ENCODE data around the gene FMNL2. TPM values are rescaled to one million over a fixed set of nuclear protein-coding genes. Genes with fewer than 3 reads are reported as not detected.
"Not testable (repeated sequence)": the region's sequence is repeated elsewhere in the genome, so short reads cannot be mapped to it uniquely, and the experiment has no call there.

The FMNL2 gene
- polyA plus RNA-seq (2012; ENCODE audit: insufficient read depth, insufficient read length), result 11.6 TPM

DNA sequence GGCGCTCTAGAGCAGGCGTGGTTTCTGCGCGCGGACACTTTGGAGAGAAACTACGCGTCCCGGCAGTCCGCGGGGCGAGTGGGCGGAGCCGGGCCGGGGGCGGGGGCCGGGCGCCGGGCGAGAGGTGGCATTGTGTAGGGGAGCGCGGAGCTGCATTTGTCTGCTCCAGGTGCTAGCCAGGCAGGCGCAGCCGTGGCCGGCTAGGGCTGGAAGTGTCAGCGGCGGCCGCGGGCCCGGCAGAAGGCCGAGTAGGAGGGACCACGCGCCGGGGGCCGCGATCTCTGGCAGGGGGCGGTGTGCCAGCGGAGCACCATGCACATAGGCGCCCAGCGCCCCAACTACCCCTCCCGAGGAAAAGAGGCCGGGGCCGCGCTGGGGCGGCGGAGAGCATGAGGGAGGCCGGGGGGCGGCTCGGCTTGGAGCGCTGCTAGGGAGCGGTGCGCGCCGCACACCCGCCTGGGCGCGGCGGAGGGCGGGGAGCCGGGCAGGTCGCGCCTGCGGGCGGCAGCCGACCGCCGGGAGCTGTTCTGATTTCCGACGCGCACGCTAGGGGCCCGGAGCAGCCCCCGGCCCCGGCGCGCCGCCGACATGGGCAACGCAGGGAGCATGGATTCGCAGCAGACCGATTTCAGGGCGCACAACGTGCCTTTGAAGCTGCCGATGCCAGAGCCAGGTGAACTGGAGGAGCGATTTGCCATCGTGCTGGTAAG is at the start of gene FMNL2:
FMNL2 (plus strand) TSS at position 159 of the 710 bp plus-strand sequence.
- DNase-seq (ENCODE audit: low read depth, low spot score), result no peak
- H3K4me3 ChIP-seq (ENCODE audit: low read length), result peak within 1 kb of the TSS; percentile 52

DNA sequence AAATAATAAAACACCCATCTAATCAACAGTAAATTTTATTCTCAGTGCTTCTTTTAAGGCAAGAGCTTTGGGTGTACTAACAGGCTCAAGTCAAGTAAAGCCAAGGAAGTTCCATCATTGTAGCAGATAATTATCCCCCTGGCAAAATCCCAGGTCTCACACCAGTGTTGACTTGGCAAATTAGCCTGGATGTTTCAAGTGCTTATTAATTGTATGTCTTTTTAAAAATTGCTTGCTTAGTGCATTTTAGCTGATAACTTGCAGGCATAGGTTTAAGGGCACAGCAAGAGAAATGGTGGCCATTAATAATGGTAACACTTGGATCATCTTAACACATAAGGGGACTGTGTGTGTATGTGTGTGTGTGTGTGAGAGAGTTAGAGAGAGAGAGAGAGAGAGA is 42.0 kb upstream of the FMNL2 start:
- no peak for DNase-seq (ENCODE audit: low read depth, low spot score)
- H3K4me3 ChIP-seq (ENCODE audit: low read length), result no peak overlapping the region

DNA sequence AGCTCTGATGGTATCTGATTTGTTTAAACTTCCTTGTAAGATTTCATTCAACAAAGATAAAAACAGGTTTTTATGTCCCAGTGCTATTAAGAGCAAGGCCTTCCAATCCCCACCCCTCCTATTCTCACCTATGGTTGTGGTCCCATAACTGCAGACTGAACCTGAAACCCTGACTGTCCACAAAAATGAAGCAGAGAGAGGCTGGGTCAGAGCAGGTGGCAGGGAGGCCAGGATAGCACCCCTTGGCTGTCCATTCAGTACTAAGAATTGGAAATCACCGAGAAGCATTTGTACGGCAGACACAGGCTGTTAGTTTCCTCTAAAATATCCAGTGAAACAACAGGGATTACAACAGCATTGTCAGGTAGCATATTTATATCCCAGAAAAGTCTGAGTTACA is 37.3 kb upstream of the FMNL2 start:
- H3K4me3 ChIP-seq (ENCODE audit: low read length), result no peak overlapping the region
- no peak for DNase-seq (ENCODE audit: low read depth, low spot score)

DNA sequence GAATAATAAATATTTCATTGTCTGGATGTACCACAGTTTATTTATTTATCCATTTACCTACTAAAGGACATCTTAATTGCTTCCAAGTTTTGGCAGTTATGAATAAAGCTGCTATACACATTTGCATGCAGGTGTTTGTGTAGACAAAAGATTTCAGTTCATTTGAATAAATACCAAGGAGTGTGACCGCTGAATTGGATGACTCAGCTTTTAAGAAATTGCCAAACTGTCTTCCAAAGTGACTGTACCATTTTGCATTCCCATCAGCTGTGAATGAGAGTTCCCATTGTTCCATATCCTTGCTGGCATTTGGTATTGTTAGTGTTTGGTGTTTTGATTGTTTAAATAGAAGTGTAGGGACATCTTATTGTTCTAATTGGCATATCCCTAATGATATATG is 36.2 kb upstream of the FMNL2 start:
- no peak overlapping the region for H3K4me3 ChIP-seq (ENCODE audit: low read length)
- no peak for DNase-seq (ENCODE audit: low read depth, low spot score)

DNA sequence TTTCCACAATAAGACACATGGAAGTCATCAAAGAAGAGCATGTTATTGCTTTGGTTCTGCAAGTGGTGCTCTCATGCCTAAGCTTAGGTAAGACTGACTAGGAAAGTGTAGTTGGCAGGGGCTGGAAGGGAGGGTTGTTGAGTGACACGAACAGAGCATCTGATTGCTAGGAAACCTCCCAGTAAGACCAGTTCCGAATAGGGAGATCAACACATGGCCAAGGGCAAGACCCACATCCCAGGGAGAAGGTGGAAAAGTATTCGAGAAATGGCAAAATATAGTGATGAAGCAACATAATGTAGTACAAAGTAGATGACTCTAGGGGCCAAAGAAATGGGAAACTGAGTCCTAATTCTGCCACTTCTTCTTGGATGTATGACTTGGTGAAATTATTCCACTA is 33.8 kb upstream of the FMNL2 start:
- no peak for DNase-seq (ENCODE audit: low read depth, low spot score)
- no peak overlapping the region for H3K4me3 ChIP-seq (ENCODE audit: low read length)

DNA sequence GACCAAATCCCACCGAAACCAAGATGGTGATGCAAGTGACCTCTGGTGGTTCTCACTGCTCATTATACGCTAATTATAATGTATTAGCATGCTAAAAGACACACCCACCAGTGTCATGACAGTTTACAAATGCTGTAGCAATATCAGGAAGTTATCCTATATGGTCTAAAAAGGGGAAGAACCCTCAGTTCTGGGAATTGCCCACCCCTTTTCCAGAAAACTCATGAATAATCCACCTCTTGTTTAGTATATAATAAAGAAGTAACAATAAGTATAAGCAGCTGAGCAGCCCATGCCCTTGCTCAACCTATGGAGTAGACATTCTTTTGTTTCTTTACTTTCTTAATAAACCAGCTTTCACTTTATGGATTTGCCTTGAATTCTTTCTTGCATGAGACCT is 31.0 kb upstream of the FMNL2 start:
- no peak overlapping the region for H3K4me3 ChIP-seq (ENCODE audit: low read length)
- no peak for DNase-seq (ENCODE audit: low read depth, low spot score)

DNA sequence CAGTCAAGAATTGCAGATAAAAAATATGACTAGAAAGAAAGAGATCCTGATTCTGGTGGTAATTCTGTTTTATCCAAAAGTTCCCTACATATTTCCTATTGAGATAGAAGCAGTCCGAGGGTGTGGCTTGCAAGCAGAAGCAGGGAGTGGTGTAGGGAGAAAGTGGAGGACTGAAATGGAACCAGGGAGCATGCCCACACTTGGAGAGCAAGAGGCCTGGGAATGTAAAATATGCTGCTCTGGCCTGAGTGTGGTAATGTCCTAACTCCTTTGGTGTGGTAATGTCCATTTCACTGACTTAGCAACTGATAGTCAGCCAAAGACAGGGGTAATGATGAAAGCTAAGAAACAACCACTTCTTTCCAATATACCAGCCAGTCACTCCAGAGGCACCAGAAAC is 30.1 kb upstream of the FMNL2 start:
- DNase-seq (ENCODE audit: low read depth, low spot score), result no peak
- H3K4me3 ChIP-seq (ENCODE audit: low read length), result no peak overlapping the region

DNA sequence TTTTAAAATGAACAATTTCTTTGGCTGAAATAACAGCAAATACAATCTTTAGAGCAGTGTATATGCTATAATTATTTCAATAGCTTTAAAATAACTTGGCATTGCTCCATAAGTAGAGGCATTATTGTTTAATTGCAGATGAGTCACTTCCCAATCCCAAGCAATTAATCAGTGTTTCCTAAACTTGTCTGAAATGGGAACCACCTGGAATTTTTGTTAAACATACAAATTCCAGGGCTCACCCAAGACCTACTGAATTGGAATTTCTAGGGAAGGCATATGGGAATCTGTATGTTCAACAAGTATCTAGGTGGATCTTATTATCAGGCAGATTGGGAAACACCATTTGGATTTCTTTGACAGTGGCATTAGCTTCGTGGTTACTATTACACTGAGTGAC is 27.1 kb upstream of the FMNL2 start:
- DNase-seq (ENCODE audit: low read depth, low spot score), result no peak
- no peak overlapping the region for H3K4me3 ChIP-seq (ENCODE audit: low read length)

DNA sequence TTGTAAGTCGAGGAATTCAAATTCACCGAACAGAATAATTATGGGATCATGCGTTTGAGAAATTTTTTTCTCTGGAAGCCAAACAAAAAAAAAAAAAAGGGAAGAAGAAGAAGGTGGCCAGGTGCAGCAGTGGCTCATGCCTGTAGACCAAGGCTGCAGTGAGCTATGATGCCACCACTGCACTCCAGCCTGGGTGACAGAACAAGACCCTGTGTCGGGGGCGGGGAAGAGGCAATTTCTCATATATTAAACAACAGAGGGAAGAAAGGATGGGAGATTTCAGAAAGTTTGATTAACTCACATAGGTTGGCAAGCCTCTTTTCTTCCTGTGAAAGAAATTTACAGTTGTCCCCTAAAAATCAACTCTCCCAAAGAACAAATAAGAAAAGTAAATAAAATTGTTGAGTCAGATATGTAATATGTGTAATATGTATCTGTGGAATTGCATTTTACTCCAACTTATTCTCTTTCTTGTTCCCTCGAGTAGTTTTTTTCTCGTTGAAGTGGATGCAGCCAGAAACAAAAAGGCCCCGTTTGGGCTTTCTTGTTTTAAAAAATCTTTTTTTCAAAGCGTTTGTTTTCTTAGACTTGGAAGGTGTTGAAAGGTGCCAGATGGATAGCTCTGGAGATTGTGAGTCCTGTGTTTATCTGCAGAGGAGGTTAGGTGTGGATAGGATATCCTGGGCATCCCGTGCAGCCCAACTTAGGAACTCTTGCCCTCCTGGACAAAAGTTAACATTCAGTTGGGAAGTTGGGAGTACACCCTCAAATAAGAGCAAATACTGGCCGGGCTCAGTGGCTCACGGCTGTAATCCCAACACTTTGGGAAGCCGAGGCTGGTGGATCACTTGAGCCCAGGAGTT is 25.4 kb upstream of the FMNL2 start:
- no peak for DNase-seq (ENCODE audit: low read depth, low spot score)
- no peak overlapping the region for H3K4me3 ChIP-seq (ENCODE audit: low read length)

DNA sequence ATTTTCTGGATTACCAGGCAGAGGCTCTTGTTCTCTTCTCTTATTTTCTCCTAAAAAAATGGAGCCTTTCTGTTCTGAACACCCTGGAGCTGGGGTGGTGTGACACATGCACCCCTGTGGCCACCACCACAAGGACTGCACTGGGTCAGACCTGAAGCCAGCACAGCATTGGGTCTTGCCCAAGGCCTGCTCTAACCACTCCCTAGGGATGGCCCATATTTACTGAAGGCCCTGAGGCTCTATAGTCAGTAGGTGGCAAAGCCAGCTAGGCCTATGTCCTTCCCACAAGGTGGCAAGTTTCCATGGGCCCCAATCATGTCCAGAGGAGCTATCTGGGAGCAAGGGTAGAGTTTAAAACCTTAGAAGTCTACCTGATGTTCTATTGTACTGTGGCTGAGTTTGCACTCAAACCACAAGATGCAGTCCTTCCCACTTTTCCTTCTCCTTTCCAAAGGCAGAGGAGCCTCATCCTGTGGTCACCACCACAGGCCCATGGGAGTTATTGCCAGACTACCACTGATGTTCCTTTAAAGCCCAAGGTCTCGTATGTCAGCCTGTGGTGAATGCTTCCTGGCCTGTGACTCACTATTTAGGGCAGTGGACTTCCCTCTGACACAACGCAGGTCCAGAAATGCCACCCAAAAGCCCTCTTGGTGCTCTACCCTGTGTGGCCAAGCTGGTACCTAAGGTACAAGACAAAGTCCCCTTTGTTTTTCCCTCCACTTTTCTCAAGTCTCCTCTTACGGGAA is 15.0 kb upstream of the FMNL2 start:
- DNase-seq (ENCODE audit: low read depth, low spot score), result no peak
- no peak overlapping the region for H3K4me3 ChIP-seq (ENCODE audit: low read length)

DNA sequence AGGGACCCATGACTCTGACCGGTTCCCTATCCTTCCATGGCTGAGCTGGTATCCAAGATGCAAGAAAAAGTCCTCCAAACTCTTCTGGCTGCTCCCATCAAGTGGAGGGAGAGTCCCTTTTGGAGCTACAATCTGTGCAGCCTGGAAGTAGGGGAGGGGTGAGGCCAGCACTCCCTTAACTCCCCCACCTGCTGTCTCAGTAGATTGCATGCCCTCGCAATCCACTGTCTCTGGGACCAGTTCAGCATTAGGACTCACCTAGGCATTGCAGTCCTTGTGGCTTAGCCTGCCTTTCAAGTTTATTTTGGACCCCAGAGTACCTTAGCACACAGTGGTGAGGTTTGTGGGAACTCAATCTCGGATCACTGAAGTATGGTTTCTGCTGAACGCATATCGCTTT is 14.2 kb upstream of the FMNL2 start:
- H3K4me3 ChIP-seq (ENCODE audit: low read length), result no peak overlapping the region
- no peak for DNase-seq (ENCODE audit: low read depth, low spot score)

DNA sequence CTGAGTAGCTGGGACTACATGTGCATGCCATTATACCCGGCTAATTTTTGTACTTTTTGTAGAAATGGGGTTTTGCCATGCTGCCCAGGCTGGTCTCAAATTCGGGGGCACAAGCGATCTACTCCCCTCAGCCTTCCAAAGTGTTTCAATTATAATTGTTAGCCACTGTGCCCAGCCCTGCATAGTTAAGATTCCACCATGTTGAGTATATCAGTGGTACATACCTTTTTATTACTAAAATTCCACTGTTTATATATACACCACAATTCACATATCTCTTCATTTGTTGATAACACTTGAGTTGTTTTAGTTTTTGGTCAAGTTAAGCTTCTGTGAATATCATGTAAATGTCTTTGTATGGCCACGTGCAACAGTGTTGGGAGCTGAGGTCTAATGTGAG is 12.8 kb upstream of the FMNL2 start:
- H3K4me3 ChIP-seq (ENCODE audit: low read length), result no peak overlapping the region
- no peak for DNase-seq (ENCODE audit: low read depth, low spot score)

DNA sequence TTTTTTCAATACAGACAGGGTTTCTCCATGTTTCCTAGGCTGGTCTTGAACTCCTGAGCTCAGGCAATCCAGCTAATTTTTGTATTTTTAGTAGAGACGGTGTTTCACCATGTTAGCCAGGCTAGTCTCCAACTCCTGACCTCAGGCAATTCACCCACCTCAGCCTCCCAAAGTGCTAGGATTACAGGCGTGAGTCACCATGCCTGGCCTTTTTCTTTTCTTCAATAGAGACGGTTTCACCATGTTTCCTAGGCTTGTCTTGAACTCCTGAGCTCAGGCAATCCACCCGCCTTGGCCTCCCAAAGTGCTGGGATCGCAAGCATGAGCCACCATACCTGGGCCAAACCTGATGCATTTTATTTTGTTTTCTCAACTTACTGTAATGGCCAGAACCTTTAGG is 9.8 kb upstream of the FMNL2 start:
- H3K4me3 ChIP-seq (ENCODE audit: low read length); DNase-seq (ENCODE audit: low read depth, low spot score): not testable (repeated sequence)

DNA sequence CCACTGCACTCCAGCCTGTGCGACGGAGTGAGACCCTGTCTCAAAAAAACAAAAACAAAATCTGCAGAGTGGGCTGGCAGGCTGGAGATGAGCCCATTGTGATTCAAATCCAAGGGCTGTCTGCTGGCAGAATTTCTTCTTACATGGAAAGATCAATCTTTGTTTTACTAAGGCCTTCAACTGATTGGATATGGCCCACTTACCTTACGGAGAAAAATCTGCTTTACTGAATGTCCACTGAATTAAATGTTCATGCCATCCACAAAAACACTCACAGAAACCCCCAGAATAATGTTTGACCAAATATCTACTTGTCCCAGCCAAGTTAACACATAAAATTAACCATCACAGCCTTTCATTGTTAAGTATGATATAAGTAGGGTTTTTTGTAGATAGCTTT is 8.3 kb upstream of the FMNL2 start:
- H3K4me3 ChIP-seq (ENCODE audit: low read length), result no peak overlapping the region
- no peak for DNase-seq (ENCODE audit: low read depth, low spot score)

DNA sequence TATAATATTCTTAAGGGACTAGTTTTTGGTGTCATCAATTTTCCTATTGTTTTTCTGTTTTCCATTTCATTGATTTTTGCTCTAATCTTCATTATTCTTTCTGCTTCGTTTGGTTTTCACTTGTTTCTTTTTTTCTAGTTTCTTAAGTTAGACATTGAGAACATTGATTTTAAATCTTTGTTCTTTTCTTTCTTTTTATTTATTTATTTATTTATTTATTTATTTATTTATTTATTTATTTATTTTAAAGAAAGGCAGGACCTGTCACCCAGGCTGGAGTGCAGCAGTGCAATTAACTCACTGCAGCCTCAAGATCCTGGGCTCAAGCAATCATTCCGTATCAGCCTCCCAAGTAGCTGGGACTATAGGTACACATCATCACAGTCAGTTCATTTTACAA is 7.0 kb upstream of the FMNL2 start:
- no peak for DNase-seq (ENCODE audit: low read depth, low spot score)
- no peak overlapping the region for H3K4me3 ChIP-seq (ENCODE audit: low read length)

DNA sequence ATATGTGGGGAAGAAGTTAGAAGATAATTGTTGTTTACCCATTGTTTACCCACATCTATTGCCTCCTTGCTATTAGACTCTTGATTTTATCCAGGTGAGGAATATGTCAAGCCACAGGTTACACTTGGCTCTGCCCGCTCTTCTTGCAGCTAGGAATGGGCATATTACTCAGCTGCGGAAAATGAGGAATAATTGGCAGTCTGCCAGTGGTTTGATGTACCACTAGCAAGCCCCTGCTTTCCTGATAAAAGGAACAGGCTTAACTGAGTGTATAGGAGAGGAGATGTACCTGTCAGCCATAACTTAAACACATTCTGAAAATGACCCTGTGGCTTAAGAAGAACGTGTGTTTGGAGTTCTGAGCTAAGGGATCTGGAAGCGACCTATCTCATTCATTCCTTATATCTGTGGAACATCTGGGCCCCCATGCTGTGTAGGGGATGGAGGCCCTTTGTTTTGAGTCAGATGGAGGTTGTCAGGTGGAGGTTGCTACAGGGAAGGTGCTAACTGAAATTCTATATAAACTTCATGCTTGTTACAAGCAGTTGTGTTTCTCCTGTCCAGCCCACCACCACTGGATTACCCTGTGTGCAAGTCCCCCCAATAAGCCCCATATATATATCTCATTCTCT is 4.6 kb upstream of the FMNL2 start:
- no peak for DNase-seq (ENCODE audit: low read depth, low spot score)
- H3K4me3 ChIP-seq (ENCODE audit: low read length), result no peak overlapping the region

DNA sequence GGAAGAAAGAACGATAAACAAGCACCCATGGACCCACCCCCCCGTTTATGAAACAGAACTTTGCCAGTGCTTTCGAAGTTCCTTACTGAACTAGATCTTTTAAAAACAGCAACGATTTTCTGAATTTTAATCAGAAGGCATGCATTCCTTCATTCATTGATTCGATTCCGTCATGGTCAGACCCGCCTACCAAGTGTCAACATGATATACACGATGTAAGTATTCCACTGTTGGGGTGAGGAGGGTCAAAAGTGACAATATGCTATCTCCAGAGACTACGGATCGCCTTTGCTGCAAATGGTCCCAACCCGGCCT is 316 bp upstream of the FMNL2 start:
- DNase-seq (ENCODE audit: low read depth, low spot score), result no peak
- H3K4me3 ChIP-seq (ENCODE audit: low read length), result peak overlapping the region; percentile 52

DNA sequence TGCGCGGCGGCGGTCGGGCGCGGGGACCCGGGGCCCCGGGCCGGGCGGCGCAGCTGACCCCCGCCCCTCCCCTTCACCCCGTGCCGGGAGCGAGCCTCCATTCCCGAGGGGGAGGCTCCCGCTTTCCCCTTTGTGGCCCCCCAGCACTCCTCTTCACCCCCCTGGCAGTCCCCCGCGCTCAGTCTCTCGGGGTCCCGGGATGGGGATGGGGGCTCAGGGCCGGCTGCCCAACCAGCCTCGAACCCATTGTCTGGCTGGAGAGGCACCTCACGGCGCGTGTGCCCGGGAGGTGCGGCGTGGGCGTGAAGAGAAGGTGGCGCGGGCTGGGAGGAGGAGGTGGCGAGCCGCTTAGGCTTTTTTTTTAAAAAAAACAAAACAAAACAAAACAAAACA is 748 bp downstream of the FMNL2 start:
- peak overlapping the region; percentile 52 for H3K4me3 ChIP-seq (ENCODE audit: low read length)
- no peak for DNase-seq (ENCODE audit: low read depth, low spot score)

DNA sequence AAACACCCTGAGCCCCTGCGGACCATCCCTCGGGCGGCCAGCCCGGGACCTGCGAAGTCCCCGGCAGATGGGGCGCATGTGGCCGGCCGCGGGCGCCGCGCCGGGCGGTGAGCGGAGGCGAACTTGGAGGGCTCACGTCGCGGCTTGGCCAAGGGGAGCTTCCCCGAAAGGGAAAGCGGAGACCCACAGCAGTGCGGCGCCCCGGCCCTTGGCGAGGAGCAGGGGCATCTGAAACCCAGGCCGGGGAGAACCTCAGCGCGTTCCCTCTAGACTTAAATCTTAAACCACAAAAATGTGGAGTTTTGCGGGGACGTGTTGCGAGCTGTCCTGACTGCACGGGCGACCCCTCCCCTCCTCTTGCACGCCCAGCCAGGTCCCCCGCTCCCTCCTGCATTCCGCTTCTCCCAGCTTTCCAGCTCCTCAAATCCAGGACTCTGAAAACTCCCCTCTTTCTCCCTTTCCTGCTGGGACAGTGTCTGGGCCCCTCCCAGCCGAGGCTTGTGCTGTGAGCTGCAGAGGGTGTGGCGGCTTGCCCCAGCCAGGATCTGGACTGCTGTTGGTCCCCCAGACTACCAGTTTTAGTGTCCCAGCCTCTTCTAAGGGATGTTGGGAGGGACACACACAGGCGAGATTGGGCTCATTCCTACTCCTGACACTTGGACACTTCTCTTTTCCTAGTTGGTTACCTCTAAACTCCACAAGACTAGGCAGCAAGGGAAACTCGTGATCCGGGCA is 1.3 kb downstream of the FMNL2 start:
- DNase-seq (ENCODE audit: low read depth, low spot score), result no peak
- H3K4me3 ChIP-seq (ENCODE audit: low read length), result peak overlapping the region; percentile 52

Data from Jurkat, Clone E6-1 (cell line).